ENCODE measurements around the gene CTSC. TPM values are rescaled to one million over a fixed set of nuclear protein-coding genes. Genes with fewer than 3 reads are reported as not detected.
A peak's percentile ranks its signal among the peaks of the same experiment; 100 is the strongest.

The CTSC gene
- total RNA-seq, 1 experiment from 2014 or later: 103 TPM

- peaks cover 12% of the 10 kb centered on the region for H3K4me1 Mint-ChIP-seq (ENCODE audit: insufficient read depth, unreplicated experiment)
- H3K36me3 Mint-ChIP-seq (ENCODE audit: insufficient read depth, unreplicated experiment): peaks cover 5% of the 10 kb centered on the region
- no peak for TF ChIP-seq CTCF (IDR thresholded peaks at IDR 0.05; ENCODE audit: unreplicated experiment)
- no peak for DNase-seq (ENCODE audit: unreplicated experiment)
- intact Hi-C loops (cut with micrococcal nuclease): no loop called here
- POLR2A ChIA-PET: interaction anchor here (0.7 to 8.9 kb wide), 5 partner anchors 11 to 48 kb away, joined by 3 to 65 read pairs (median 5); partner anchors contain the start of gene CTSC
- CTCF ChIA-PET: no interaction called here
- H3K4me3 Mint-ChIP-seq (ENCODE audit: unreplicated experiment): no peak overlapping the region
- no TSS peak for BruUV-seq (replicated peaks)
- H3K27ac Mint-ChIP-seq (ENCODE audit: low read depth, unreplicated experiment): no peak overlapping the region
- no peaks in the 10 kb centered on the region for H3K9me3 Mint-ChIP-seq (ENCODE audit: unreplicated experiment)
- H3K27me3 Mint-ChIP-seq (ENCODE audit: insufficient read depth, unreplicated experiment): no peaks in the 10 kb centered on the region
These were observed 17.4 kb upstream of the CTSC start for GRCh38 chr11:88354912-88355311.

- Mint-ChIP-seq H3K4me1 (ENCODE audit: insufficient read depth, unreplicated experiment) (peaks cover 12% of the 10 kb centered on the region), H3K36me3 (ENCODE audit: insufficient read depth, unreplicated experiment) (peaks cover 5% of the 10 kb centered on the region), H3K27ac (ENCODE audit: low read depth, unreplicated experiment) (no peak overlapping the region), H3K9me3 (ENCODE audit: unreplicated experiment) (no peaks in the 10 kb centered on the region), H3K4me3 (ENCODE audit: unreplicated experiment) (no peak overlapping the region), H3K27me3 (ENCODE audit: insufficient read depth, unreplicated experiment) (no peaks in the 10 kb centered on the region)
- POLR2A ChIA-PET: interaction anchor here (1.3 to 8.9 kb wide), 5 partner anchors 8 to 57 kb away, joined by 3 to 65 read pairs (median 3); partner anchors contain the start of gene CTSC
- no peak for TF ChIP-seq CTCF (IDR thresholded peaks at IDR 0.05; ENCODE audit: unreplicated experiment)
- no TSS peak for BruUV-seq (replicated peaks)
- CTCF ChIA-PET: interaction anchor here (1.1 to 2.1 kb wide), 2 partner anchors 15 to 337 kb away, joined by 5 read pairs; no protein-coding TSS in a partner anchor
- no peak for DNase-seq (ENCODE audit: unreplicated experiment)
- intact Hi-C loops (cut with micrococcal nuclease): no loop called here
These were observed 16.4 kb upstream of the CTSC start for GRCh38 chr11:88353835-88354496.

GRCh38 chr11:88353386-88353785 is 15.8 kb upstream of the CTSC start:
- Mint-ChIP-seq H3K27ac (ENCODE audit: low read depth, unreplicated experiment) (no peak overlapping the region), H3K9me3 (ENCODE audit: unreplicated experiment) (no peaks in the 10 kb centered on the region), H3K4me1 (ENCODE audit: insufficient read depth, unreplicated experiment) (peaks cover 12% of the 10 kb centered on the region)

More at GRCh38 chr11:88353386-88353785, 15.8 kb upstream of the CTSC start:
- ChIA-PET POLR2A (interaction anchor here (0.6 to 8.9 kb wide), 5 partner anchors 9 to 74 kb away, joined by 3 to 65 read pairs (median 3); partner anchors contain the start of gene CTSC), CTCF (interaction anchor here (1.1 to 2.1 kb wide), 2 partner anchors 15 to 337 kb away, joined by 5 read pairs; no protein-coding TSS in a partner anchor)
- Mint-ChIP-seq H3K27me3 (ENCODE audit: insufficient read depth, unreplicated experiment) (no peaks in the 10 kb centered on the region), H3K36me3 (ENCODE audit: insufficient read depth, unreplicated experiment) (peaks cover 5% of the 10 kb centered on the region), H3K4me3 (ENCODE audit: unreplicated experiment) (no peak overlapping the region)
- no TSS peak for BruUV-seq (replicated peaks)
- peak; percentile 23 for DNase-seq (ENCODE audit: unreplicated experiment)
- intact Hi-C loops (cut with micrococcal nuclease): no loop called here
- no peak for TF ChIP-seq CTCF (IDR thresholded peaks at IDR 0.05; ENCODE audit: unreplicated experiment)

All from MCF 10A (cell line).